ENCODE results near the gene CASKIN1.

CASKIN1 gene

GRCh38 chr16:2199095-2199494 lies 2.7 kb upstream of the CASKIN1 start:
- H3K27me3 ChIP-seq (ENCODE audit: insufficient read depth, low read depth, severe bottlenecking) = no peaks in the 10 kb centered on the region
- H3K27ac ChIP-seq = no peak overlapping the region
- no peak for TF ChIP-seq CTCF (IDR thresholded peaks at IDR 0.05; ENCODE audit: low read depth, low read length)

GRCh38 chr16:2198283-2198682 lies 1.9 kb upstream of the CASKIN1 start:
- no peak for DNase-seq
- Histone ChIP-seq H3K27ac (no peak overlapping the region), H3K27me3 (ENCODE audit: insufficient read depth, low read depth, severe bottlenecking) (no peaks in the 10 kb centered on the region), H3K4me3 (ENCODE audit: low read depth, low read length) (no peak overlapping the region), H3K36me3 (peaks cover 3% of the 10 kb centered on the region), H3K9me3 (ENCODE audit: severe bottlenecking) (no peaks in the 10 kb centered on the region)
- no peak for TF ChIP-seq CTCF (IDR thresholded peaks at IDR 0.05; ENCODE audit: low read depth, low read length)

More at GRCh38 chr16:2199095-2199494, 2.7 kb upstream of the CASKIN1 start:
- no peak for DNase-seq
- Histone ChIP-seq H3K4me3 (ENCODE audit: low read depth, low read length) (no peak overlapping the region), H3K36me3 (peaks cover 3% of the 10 kb centered on the region), H3K9me3 (ENCODE audit: severe bottlenecking) (no peaks in the 10 kb centered on the region)

GRCh38 chr16:2197765-2198164 lies 1.4 kb upstream of the CASKIN1 start:
- H3K36me3 ChIP-seq = peaks cover 3% of the 10 kb centered on the region
- H3K4me3 ChIP-seq (ENCODE audit: low read depth, low read length) = no peak overlapping the region
- no peak for TF ChIP-seq CTCF (IDR thresholded peaks at IDR 0.05; ENCODE audit: low read depth, low read length)
- no peak for DNase-seq
- no peaks in the 10 kb centered on the region for H3K27me3 ChIP-seq (ENCODE audit: insufficient read depth, low read depth, severe bottlenecking)
- H3K27ac ChIP-seq = no peak overlapping the region
- H3K9me3 ChIP-seq (ENCODE audit: severe bottlenecking) = no peaks in the 10 kb centered on the region

- Histone ChIP-seq H3K9me3 (ENCODE audit: severe bottlenecking) (no peaks in the 10 kb centered on the region), H3K4me3 (ENCODE audit: low read depth, low read length) (peak overlapping the region; percentile 17; the same call in 1 of the 2 replicates), H3K36me3 (peaks cover 7% of the 10 kb centered on the region), H3K27ac (peak overlapping the region; percentile 47; the same call in 1 of the 2 replicates), H3K27me3 (ENCODE audit: insufficient read depth, low read depth, severe bottlenecking) (no peaks in the 10 kb centered on the region)
- no peak for TF ChIP-seq CTCF (IDR thresholded peaks at IDR 0.05; ENCODE audit: low read depth, low read length)
- no peak for DNase-seq
Observed at GRCh38 chr16:2196981-2197511, 641 bp upstream of the CASKIN1 start.

GRCh38 chr16:2195322-2196161 lies 863 bp downstream of the CASKIN1 start:
- Histone ChIP-seq H3K36me3 (peaks cover 7% of the 10 kb centered on the region; the same call in 1 of the 2 replicates), H3K27ac (peak overlapping the region; percentile 24; the same call in 1 of the 2 replicates), H3K27me3 (ENCODE audit: insufficient read depth, low read depth, severe bottlenecking) (no peaks in the 10 kb centered on the region), H3K4me3 (ENCODE audit: low read depth, low read length) (peak overlapping the region; percentile 51), H3K9me3 (ENCODE audit: severe bottlenecking) (no peaks in the 10 kb centered on the region)
- DNase-seq = no peak
- no peak for TF ChIP-seq CTCF (IDR thresholded peaks at IDR 0.05; ENCODE audit: low read depth, low read length)
